Common myeloid progenitor, CD34-positive (primary cell): ENCODE data around the gene IMMP2L. TPM values are rescaled to one million over a fixed set of nuclear protein-coding genes. Genes with fewer than 3 reads are reported as not detected.
"Not testable (repeated sequence)": the region's sequence is repeated elsewhere in the genome, so short reads cannot be mapped to it uniquely, and the experiment has no call there.

Experiments
- CTCF ChIA-PET: fragments of 350-600 bp; sonication (Branson Sonifier 250); formaldehyde crosslinking; loops from one replicate; lab custom pipeline; 2021; ENCODE audit warnings: antibody characterized with exemption; lab: Charles Lee
- POLR2A ChIA-PET: fragments of 350-600 bp; sonication (Branson Sonifier 250); formaldehyde crosslinking; loops from one replicate; lab custom pipeline; 2021; ENCODE audit warnings: antibody characterized with exemption; lab: Charles Lee
- DNase-seq, 3 donors: peaks; one replicate each; pipeline versions ENCODE4 v3.0.0 to v3.0.0-alpha.2; 2013
- H3K27ac ChIP-seq, 2 experiments: 1 replicate in 1 of 2; 2 replicates in 1 of 2; pipeline ENCODE4 v1.7.0; 2013; ENCODE audit warnings: inconsistent platforms in 2 of 2, low read length in 2 of 2, mild to moderate bottlenecking in 2 of 2, low read depth in 1 of 2, moderate library complexity in 1 of 2; ENCODE audit not compliant: severe bottlenecking in 2 of 2, insufficient read depth in 1 of 2, poor library complexity in 1 of 2
- H3K27me3 ChIP-seq, 5 experiments: replicated peaks in 2 of 5; 1 replicate in 3 of 5; 2 replicates in 2 of 5; pipeline versions ENCODE4 v1.6.1 to v1.7.0; 2013; ENCODE audit warnings: low read length in 4 of 5, mild to moderate bottlenecking in 2 of 5, moderate library complexity in 2 of 5, inconsistent platforms in 1 of 5; ENCODE audit not compliant: insufficient read depth in 5 of 5, control insufficient read depth in 4 of 5
- H3K36me3 ChIP-seq, 4 experiments: 1 replicate in 2 of 4; 2 replicates in 2 of 4; pipeline versions ENCODE4 v1.6.1 to v1.7.0; 2013; ENCODE audit warnings: low read length in 3 of 4, control low read depth in 1 of 4, mild to moderate bottlenecking in 1 of 4; ENCODE audit not compliant: control insufficient read depth in 4 of 4, insufficient read depth in 4 of 4
- H3K4me1 ChIP-seq, 4 experiments: 1 replicate in 3 of 4; 2 replicates in 1 of 4; pipeline versions ENCODE4 v1.6.1 to v1.7.1; 2013; ENCODE audit warnings: low read length in 3 of 4, mild to moderate bottlenecking in 3 of 4, control low read depth in 1 of 4, inconsistent platforms in 1 of 4, moderate library complexity in 1 of 4; ENCODE audit not compliant: control insufficient read depth in 4 of 4, insufficient read depth in 4 of 4; ENCODE audit errors: control extremely low read depth in 1 of 4
- H3K4me3 ChIP-seq, 7 experiments: 1 replicate in 4 of 7; 2 replicates in 3 of 7; pipeline versions ENCODE4 v1.5.1 to v1.7.0; 2013; ENCODE audit warnings: mild to moderate bottlenecking in 7 of 7, low read length in 6 of 7, moderate library complexity in 6 of 7, inconsistent platforms in 2 of 7, low read depth in 2 of 7, control low read depth in 1 of 7; ENCODE audit not compliant: insufficient read depth in 4 of 7, control insufficient read depth in 1 of 7; ENCODE audit errors: extremely low read depth in 1 of 7
- H3K9me3 ChIP-seq, 5 experiments: 1 replicate in 4 of 5; 2 replicates in 1 of 5; pipeline versions ENCODE4 v1.6.1 to v1.7.1; 2013; ENCODE audit warnings: low read length in 4 of 5, mild to moderate bottlenecking in 2 of 5, inconsistent platforms in 1 of 5, low read depth in 1 of 5, moderate library complexity in 1 of 5; ENCODE audit not compliant: control insufficient read depth in 4 of 5, insufficient read depth in 2 of 5; ENCODE audit errors: control extremely low read depth in 1 of 5
- WGBS: methylation state at CpG from one replicate; pipeline ENCODE4 v1.1.5; 2013; ENCODE audit not compliant: insufficient coverage; 5-methylcytosine and 5-hydroxymethylcytosine counted together
- polyA plus RNA-seq: library from polyadenylated mRNA; unstranded; fragments of 120-200 nt; gene quantifications from one replicate; pipeline ENCODE4 v1.2.1, GENCODE V29; 2013

The IMMP2L gene
- 22.2 TPM for polyA plus RNA-seq

GRCh38 chr7:111561904-111562732 lies at the start of gene IMMP2L:
Gene IMMP2L, minus strand, starts transcription at chr7:111562492.
- Histone ChIP-seq H3K27me3 (no peaks in the 10 kb centered on the region), H3K9me3 (no peaks in the 10 kb centered on the region), H3K4me1 (peaks cover 2 to 22% (median 19%) of the 10 kb centered on the region in 4 experiments), H3K27ac (peak within 1 kb of the TSS; percentile 78 to 88), H3K4me3 (peak within 1 kb of the TSS; percentile 53 to 78 (median 74)), H3K36me3 (peaks cover 0 to 13% (median 4%) of the 10 kb centered on the region in 4 experiments)
- ChIA-PET CTCF (interaction anchor here (0.7 kb wide), 1 partner anchor 174 kb away, joined by 3 read pairs; no protein-coding TSS in a partner anchor), POLR2A (interaction anchor here (1.0 kb wide), 1 partner anchor 889 kb away, joined by 3 read pairs; no protein-coding TSS in a partner anchor)
- DNase-seq, result peak; percentile 78 to 92 (median 91)
- WGBS, result under 1% methylated on average over 57 of the region's 84 CpGs

GRCh38 chr7:111609483-111610254 lies 47.4 kb upstream of the IMMP2L start:
- POLR2A ChIA-PET, result not testable (repeated sequence)
- WGBS, result 95% methylated on average over 26 of the region's 58 CpGs

GRCh38 chr7:111607621-111608020 lies 45.3 kb upstream of the IMMP2L start:
- ChIA-PET CTCF (no interaction called here), POLR2A (no interaction called here)
- 94% methylated on average over 2 of the region's 2 CpGs for WGBS
- no peaks in the 10 kb centered on the region for H3K9me3 ChIP-seq
- H3K36me3 ChIP-seq, result no peaks in the 10 kb centered on the region
- H3K4me3 ChIP-seq, result no peak overlapping the region
- DNase-seq, result no peak
- no peaks in the 10 kb centered on the region for H3K4me1 ChIP-seq
- no peaks in the 10 kb centered on the region for H3K27me3 ChIP-seq
- H3K27ac ChIP-seq, result no peak overlapping the region

More at GRCh38 chr7:111609483-111610254, 47.4 kb upstream of the IMMP2L start:
- H3K4me3 ChIP-seq, DNase-seq, H3K36me3 ChIP-seq, H3K27me3 ChIP-seq, H3K9me3 ChIP-seq, H3K4me1 ChIP-seq, CTCF ChIA-PET, H3K27ac ChIP-seq: not testable (repeated sequence)

GRCh38 chr7:111605246-111605645 lies 43.0 kb upstream of the IMMP2L start:
- H3K4me1 ChIP-seq, result no peaks in the 10 kb centered on the region
- POLR2A ChIA-PET, result no interaction called here
- no peak for DNase-seq
- CTCF ChIA-PET, result no interaction called here
- no peak overlapping the region for H3K27ac ChIP-seq
- H3K27me3 ChIP-seq, result no peaks in the 10 kb centered on the region
- no peak overlapping the region for H3K4me3 ChIP-seq
- WGBS, result 100% methylated on average over 1 of the region's 1 CpG
- no peaks in the 10 kb centered on the region for H3K36me3 ChIP-seq
- H3K9me3 ChIP-seq, result no peaks in the 10 kb centered on the region

GRCh38 chr7:111600091-111600490 lies 37.8 kb upstream of the IMMP2L start:
- no peaks in the 10 kb centered on the region for H3K27me3 ChIP-seq
- peaks cover 0 to 3% (median 0%) of the 10 kb centered on the region in 5 experiments for H3K9me3 ChIP-seq
- CTCF ChIA-PET, result no interaction called here
- POLR2A ChIA-PET, result no interaction called here
- H3K36me3 ChIP-seq, result no peaks in the 10 kb centered on the region
- no CpG with 5 or more reads among the region's 1 CpG for WGBS
- no peak for DNase-seq
- H3K4me1 ChIP-seq, result no peaks in the 10 kb centered on the region
- no peak overlapping the region for H3K27ac ChIP-seq
- H3K4me3 ChIP-seq, result no peak overlapping the region

- Histone ChIP-seq H3K36me3 (no peaks in the 10 kb centered on the region), H3K27me3 (no peaks in the 10 kb centered on the region), H3K9me3 (peaks cover 0 to 3% (median 0%) of the 10 kb centered on the region in 5 experiments), H3K4me3 (no peak overlapping the region), H3K27ac (no peak overlapping the region), H3K4me1 (no peaks in the 10 kb centered on the region)
- no peak for DNase-seq
- ChIA-PET POLR2A (no interaction called here), CTCF (no interaction called here)
- WGBS, result 100% methylated on average over 1 of the region's 1 CpG
These were observed 33.5 kb upstream of the IMMP2L start for GRCh38 chr7:111595780-111596179.

GRCh38 chr7:111594602-111595001 lies 32.3 kb upstream of the IMMP2L start:
- no peaks in the 10 kb centered on the region for H3K4me1 ChIP-seq
- H3K27ac ChIP-seq, result no peak overlapping the region
- no peak overlapping the region for H3K4me3 ChIP-seq
- WGBS, result no CpG with 5 or more reads among the region's 2 CpGs
- DNase-seq, result no peak
- H3K27me3 ChIP-seq, result no peaks in the 10 kb centered on the region
- ChIA-PET POLR2A (no interaction called here), CTCF (no interaction called here)
- H3K9me3 ChIP-seq, result peaks cover 0 to 3% (median 0%) of the 10 kb centered on the region in 5 experiments
- no peaks in the 10 kb centered on the region for H3K36me3 ChIP-seq
